NCI-H524 (cell line): ENCODE data around the gene LMO2.
"Not testable (repeated sequence)": the region's sequence is repeated elsewhere in the genome, so short reads cannot be mapped to it uniquely, and the experiment has no call there.

Source experiments
- DNase-seq, 2 experiments: peaks; one replicate each; lab custom pipeline; 2025; lab: John Stamatoyannopoulos, UW

LMO2 gene

GRCh38 chr11:33861386-33861785 is 30.5 kb downstream of the LMO2 start:
- DNase-seq, result peak; percentile 21 to 64

DNA sequence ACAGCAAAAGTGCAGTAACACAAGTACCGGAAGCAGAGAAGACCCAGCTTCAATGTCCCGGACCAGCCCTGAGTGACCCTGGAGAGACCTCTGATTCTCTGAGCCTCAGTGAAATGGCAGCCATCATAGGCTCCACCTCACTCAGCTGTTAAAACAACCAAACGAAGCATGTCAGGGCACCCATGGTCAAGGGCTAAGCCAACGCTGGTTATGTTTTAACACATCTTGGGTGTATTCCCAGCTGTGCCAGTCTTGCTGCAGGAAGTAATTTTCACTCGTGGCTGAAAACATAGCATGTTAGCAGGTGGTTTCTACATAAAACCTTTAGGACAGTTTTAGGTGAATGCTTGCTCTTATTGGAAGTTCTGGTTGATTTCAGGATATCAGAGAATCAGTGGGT is 30.9 kb downstream of the LMO2 start:
- peak in 1 of 2 experiments; percentile 5 for DNase-seq

DNA sequence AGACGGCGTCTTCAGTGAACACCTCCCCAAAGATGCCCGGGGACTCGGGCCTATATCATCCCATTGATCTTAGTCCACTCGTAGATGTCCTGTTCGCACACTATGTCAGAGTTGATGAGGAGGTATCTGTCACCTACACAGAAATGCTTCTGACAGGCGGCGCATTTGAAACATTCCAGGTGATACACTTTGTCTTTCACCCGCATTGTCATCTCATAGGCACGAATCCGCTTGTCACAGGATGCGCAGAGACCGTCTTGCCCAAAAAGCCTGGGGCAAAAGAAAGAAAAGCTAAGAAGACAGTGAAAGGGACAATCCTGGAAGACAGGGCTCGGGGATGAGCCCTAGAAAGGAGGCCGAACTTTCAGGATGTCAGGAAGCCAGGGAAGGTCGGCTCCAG is 32.6 kb downstream of the LMO2 start:
- DNase-seq, result no peak

DNA sequence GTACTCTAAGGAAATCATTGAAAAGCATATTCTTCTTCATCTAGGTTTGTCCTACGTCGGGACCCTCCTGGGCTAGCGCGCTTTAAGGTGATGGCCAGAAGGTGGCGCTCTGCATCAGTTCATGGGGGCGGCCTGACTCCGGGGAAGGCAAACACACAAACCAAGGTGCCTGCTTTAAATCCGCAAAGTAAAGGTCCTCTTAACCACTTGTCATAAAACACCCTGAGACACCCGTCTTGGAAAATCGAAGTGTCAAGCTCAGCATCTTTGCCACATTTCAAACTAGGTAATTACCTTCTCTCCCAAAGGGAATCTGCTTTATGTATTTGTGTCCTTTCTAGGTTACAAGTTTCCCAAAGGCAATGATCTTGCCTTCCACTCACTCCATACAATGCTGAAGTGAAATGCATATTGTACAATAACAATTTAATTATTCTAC is 33.9 kb downstream of the LMO2 start:
- peak; percentile 40 to 73 for DNase-seq

- peak in 1 of 2 experiments; percentile 38 for DNase-seq
Measured at GRCh38 chr11:33855500-33855899, 36.4 kb downstream of the LMO2 start.

DNA sequence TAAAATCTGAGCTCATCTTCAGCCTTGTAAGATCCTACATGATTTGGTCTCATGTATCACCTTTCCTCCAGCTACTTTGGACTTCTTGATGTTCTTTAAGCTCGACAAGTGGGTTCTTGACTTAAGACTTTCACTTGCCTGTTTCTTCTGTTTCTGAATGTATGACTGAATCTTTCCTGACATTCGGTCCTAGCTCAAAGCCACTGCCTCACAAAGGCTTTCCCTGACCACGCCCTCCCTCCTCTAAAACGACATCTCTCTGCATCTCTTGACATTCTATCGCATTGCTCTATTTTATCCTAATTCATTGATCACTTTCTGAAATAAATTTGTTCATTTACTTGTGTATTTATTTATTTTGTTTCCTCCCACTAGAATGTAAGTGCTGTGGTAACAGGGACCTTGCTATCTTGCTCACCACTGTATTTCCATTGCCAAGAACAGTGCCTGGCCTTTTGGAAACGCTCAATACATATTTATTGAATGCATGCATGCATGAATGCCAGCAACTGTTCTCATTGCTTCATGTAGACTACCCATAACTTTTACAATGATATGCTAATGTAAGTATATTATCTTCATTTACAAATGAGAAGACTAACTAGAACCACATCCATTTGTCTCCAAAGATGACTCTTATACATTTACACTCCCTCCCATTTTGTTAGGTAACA is 43.0 kb downstream of the LMO2 start:
- DNase-seq, result no peak

DNA sequence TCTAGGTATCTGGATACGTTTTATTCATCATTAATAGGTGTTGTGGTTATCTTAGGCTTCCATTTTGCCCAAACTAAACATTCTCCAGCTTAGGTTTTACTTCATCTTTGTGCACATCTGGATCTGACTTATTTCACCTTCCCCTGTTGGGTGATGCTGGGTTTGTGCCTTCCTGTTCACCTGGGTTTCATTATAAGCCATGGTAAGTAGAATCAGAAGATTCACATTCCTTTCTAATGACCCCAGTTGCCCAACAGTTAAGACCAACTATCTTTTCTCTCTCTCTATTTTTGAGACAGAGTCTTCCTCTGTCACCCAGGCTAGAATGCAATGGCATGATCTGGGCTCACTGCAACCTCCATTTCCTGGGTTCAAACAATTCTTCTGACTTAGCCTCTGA is 44.6 kb downstream of the LMO2 start:
- no peak for DNase-seq

DNA sequence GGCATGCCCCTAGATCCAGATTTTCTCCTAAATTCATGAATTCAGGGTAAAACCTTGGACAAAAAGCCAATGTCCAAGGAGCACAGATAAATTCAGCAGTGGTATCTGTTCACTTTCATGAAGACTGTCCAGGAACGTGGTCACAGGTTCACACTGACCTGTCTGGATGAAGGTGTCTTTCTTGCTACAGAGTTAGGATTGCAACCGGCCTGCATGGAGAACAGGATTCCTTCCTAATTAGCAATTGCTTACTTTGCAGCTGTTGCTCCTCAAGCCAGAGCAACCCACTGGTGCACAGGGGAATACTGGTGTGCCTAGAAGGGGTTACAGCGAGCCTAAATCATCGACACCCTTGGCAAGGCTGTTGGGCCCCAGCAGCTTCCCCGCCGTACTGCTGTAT is 47.6 kb downstream of the LMO2 start:
- no peak for DNase-seq

- DNase-seq, result no peak
Measured at GRCh38 chr11:33843018-33843417, 48.9 kb downstream of the LMO2 start.

DNA sequence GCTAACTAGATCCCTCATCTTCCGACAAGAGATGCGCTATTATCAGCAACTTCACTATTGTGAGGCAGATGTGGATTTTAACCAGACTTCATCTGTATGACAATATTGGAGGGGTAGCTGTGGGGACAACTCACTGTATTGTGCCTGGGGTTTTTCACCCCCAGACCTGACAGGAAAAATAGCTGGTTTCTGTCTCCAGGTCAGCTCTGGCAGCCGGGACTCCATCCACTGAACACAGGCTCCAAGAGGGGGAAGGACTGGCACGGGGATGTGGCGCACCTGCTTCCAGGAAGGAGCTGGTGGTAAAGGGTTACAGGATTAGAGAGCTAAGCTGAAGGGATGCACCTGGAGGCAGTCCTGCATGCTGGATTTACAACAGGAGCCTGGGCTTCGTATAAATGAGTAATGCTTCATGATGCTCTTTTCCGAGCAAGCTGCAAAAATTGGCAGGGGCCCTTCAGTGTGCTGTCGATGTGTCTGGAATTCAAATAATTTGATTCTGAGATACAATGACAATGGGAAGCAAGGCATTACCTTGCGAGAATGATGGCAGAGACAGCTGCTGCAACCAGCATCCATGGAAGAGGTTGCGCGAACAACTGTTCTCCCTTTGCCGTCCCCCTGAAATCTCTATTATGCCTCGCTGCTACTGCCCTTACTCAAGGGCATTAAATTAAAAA is 49.5 kb downstream of the LMO2 start:
- no peak for DNase-seq

GRCh38 chr11:33838234-33838633 is 53.6 kb downstream of the LMO2 start:
- not testable (repeated sequence) for DNase-seq

DNA sequence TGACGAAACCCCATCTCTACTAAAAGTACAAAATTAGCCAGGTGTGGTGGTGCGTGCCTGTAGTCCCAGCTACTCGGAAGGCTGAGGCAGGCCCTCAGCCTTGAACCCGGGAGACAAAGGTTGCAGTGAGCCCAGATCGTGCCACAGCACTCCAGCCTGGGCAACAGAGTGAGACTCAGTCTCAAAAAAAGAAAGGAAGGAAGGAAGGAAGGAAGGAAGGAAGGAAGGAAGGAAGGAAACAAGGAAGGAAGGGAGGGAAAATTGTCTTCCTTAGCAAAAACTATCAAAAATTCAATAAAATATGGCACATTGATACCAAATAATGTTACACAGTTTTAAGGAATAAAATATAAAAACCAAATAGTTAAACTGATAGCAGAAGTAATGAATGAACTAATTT is 54.5 kb downstream of the LMO2 start:
- not testable (repeated sequence) for DNase-seq

DNA sequence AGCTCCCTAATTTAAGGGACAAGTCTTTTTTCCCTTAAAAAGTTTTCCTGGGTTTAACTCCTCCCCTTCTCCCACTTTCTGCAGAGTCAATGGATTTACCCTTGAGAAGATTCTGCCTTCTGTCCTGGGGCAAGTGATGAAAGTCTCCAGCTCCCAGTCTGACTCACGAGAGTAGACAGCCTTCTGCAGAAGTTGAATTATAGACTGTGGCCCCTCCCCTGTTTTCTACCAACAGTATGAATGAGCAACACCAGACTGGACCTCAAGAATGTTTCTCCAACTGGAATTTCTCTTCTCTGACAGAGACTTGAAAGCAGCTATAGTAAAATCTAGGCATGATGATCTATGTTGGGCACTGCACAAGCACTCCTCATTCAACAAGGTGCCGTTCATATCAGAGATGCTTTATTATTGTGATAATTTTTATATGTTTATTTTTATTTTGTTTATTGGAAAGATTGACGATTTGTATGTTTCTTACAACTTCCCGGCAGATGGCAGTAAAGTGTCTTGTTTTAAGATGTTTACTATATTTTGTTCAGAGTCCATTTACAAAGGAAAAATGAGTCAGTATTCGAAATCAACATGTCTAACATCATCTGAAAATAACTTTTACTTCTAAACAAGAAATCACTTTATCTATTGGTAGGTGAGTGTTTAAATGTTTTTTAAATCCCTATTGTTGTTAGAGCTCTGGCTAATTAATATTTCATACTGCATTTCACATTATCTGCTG is 56.6 kb downstream of the LMO2 start:
- DNase-seq, result peak in 1 of 2 experiments; percentile 39

DNA sequence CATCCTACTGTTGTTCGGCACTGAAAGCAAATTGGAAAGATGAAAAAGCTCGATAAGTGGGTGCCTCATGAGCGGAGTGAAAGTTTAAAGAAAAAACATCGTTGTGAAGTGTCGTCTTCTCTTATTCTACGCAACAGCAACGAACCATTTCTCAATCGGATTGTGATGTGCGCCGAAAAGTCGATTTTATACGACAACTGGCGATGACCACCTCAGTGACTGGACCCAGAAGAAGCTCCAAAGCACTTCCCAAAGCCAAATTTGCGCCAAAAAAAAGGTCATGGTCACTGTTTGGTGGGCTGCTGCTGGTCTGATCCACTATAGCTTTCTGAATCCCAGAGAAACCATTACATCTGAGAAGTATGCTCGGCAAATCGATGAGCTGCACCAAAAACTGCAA is 59.2 kb downstream of the LMO2 start:
- DNase-seq, result no peak

- no peak for DNase-seq
Measured at GRCh38 chr11:33830903-33831648, 60.8 kb downstream of the LMO2 start.

DNA sequence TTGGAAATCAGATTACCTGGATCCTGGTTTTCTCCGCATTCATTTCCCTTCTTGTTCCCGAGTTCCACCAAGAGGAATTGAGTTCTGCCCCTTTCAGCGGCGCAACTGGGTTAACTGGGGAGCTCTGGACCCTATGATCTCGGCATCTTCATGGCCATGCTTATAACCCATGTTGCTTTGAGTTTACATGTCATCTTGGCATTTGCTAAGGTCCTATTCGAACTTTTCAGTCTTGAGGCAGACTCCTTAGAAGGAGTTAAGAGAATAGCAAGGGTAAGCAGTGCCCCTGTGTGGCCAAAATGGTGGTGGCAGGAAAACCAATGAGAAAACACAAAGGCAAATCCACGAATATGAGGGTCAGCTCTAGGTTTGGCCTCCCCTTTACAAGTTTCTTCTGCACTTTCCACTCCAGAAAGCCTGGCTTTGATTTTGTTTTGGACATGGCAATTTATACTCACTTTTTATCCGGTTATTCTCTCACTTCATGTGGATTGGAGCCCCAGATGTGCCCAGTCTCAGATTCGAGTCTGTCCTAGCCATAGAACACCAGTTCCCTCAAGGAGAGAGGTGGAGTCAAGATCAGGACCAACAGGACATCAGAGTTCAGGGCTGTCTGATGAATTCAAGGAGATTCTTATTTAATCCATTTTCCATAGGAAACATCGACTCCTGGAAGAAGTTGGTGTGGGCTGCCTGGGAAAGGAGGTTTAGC is 62.3 kb downstream of the LMO2 start:
- peak; percentile 39 to 77 for DNase-seq

GRCh38 chr11:33828604-33829429 is 63.1 kb downstream of the LMO2 start:
- DNase-seq, result no peak

DNA sequence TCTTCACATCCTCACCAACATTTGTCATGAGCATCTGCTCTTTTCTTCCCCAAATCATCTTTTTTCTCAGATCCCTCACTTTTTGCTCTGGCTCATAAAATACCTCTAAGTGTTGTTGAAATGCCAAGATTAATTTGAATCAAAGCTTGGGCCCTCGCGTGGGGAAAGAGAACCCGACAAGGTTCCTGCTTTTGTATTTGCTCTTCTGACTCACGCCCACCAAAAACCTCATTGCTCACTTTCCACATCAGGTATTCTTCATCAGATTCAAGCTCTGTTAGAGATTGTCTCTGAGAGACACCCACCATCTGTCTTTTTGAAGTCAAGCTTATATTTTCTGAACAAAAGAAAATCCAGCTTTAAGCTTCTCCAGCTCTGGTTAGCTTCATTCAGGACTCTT is 64.7 kb downstream of the LMO2 start:
- no peak for DNase-seq

- DNase-seq, result no peak
Measured at GRCh38 chr11:33825854-33826560, 65.9 kb downstream of the LMO2 start.

DNA sequence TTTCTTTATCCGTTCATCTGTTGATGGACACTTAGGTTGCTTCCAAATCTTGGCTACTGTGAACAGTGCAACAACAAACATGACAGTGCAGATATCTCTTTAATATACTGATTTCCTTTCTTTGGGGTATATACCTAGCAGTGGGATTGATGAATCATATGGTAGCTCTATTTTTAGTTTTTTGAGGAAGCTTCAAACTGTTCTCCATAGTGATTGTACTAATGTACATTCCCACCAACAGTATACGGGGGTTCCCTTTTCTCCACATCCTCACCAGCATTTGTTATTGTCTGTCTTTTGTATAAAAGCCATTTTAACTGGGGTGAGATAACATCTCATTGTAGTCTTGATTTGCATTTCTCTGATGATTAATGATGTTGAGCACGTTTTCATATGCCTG is 68.9 kb downstream of the LMO2 start:
- not testable (repeated sequence) for DNase-seq
